LNCaP clone FGC (cell line): ENCODE measurements around the gene POLR1B.
"Not testable (repeated sequence)": the region's sequence is repeated elsewhere in the genome, so short reads cannot be mapped to it uniquely, and the experiment has no call there.

Experiments used
- DNase-seq: peaks from one replicate; pipeline ENCODE4 v3.0.0-alpha.2; 2011; ENCODE audit warnings: low read depth
- H3K4me3 ChIP-seq: 2 replicates; pipeline ENCODE4 v1.5.1; 2011; ENCODE audit warnings: mild to moderate bottlenecking, low read depth, low read length, control low read depth
- CTCF ChIP-seq: IDR thresholded peaks from 2 replicates; pipeline ENCODE4 v1.5.1; 2012; ENCODE audit warnings: mild to moderate bottlenecking; ENCODE audit not compliant: control insufficient read depth, insufficient read depth; ENCODE audit errors: extremely low read depth

POLR1B gene

DNA sequence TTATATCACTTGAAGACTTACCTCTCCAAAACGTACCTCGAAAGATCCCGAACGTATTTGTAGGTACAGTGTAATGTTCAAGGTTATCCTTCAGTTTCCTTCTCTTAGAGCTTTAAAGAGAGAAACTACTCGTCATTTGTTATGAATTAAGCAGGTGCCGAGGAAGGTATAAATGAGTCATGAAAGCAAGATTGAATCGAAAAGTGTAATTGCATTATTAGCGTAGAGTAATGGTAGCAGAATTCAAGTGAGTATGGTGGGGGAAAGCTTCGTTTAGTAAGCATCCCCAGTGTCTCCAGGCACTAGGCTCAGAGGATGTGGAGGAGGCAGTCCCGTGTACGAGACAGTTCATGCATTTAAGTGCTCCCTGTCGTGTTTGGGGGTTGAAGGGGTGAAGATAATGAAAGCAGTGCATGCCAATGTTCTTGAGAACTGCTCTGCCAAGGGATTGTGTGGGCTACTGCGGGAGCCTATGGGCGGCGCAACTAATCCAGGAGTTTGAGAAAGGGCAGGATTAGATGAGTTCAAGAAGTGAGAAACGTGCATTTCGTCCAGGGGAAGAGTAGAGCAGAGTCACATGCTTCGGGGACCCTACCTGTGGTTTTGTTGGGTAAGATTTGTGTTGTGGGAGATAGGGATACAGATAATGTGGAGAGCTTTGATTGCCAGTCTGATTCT lies 858 bp downstream of the POLR1B start:
- TF ChIP-seq CTCF: 0 out of 2 replicates have a peak, but pooled peaks have one; percentile 19
- peak overlapping the region; percentile 84 for H3K4me3 ChIP-seq
- DNase-seq: no peak

DNA sequence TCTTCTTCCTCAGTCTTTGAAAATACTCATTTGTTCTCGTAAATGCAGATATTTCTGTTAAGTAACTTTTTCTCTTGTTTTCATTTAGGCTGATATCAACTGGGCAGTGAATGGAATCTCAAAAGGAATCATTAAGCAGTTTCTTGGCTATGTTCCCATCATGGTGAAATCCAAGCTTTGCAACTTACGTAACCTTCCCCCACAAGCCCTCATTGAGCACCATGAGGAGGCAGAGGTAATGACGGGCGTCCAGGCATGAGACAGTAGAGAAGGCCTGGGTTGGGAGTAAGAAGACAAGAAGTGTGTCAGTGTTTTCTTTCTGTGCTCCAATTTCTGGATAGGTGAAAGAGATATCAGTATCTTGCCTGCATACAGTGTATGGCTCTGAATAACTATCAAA lies 5.1 kb downstream of the POLR1B start:
- H3K4me3 ChIP-seq: no peak overlapping the region
- no peak for TF ChIP-seq CTCF
- no peak for DNase-seq

- H3K4me3 ChIP-seq: no peak overlapping the region
- no peak for DNase-seq
- TF ChIP-seq CTCF: no peak
Measured at GRCh38 chr2:112548980-112549379, 6.7 kb downstream of the POLR1B start.

- DNase-seq: no peak
- TF ChIP-seq CTCF: no peak
- no peak overlapping the region for H3K4me3 ChIP-seq
Measured at GRCh38 chr2:112566104-112566503, 23.8 kb downstream of the POLR1B start.

DNA sequence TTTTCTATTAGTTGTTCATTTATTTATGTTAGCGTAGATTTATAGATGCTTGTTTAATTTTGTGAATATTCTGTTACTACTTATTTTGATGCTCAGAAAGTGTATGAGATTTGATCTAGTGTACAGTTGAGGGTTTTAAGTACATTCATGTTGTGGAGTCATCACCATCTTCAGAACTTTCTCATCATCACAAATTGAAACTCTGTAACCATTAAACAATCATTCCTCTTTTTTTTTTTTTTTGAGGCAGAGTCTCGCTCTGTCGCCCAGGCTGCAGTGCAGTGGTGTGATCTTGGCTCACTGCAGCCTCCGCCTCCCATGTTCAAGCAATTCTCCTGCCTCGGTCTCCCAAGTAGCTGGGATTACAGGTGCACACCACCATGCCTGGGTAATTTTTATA lies 24.2 kb downstream of the POLR1B start:
- not testable (repeated sequence) for DNase-seq, H3K4me3 ChIP-seq

DNA sequence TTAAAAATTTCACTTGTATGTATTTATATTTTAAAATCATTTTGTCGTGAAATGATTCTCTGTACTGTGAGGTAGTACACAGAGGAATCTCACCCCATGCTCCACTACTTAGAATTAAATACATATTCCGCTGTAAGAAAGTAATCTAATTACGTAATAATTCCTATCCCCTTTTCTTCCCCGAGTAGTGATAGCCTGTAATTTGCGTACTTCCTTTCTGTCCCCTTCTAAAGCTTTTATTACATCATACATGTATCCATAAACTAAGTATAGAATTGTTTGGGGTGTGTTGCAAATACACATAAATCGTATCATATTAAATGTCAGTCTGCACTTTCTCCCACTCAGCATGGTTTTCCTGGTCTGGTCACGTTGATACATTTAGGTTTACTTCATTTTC lies 29.7 kb downstream of the POLR1B start:
- DNase-seq: no peak
- TF ChIP-seq CTCF: no peak
- H3K4me3 ChIP-seq: no peak overlapping the region

- DNase-seq: no peak
- no peak overlapping the region for H3K4me3 ChIP-seq
- no peak for TF ChIP-seq CTCF
Measured at GRCh38 chr2:112577756-112578155, 35.5 kb downstream of the POLR1B start.
